HG02678 (cell line): ENCODE data around the gene PRPF6.

ENCODE experiments used
- ATAC-seq: cut with Tn5 transposase; IDR thresholded peaks from one replicate; pipeline ENCODE4 v1.9.1; 2021; ENCODE audit warnings: mild to moderate bottlenecking, moderate library complexity; ENCODE audit not compliant: unreplicated experiment

PRPF6 gene, protein sequence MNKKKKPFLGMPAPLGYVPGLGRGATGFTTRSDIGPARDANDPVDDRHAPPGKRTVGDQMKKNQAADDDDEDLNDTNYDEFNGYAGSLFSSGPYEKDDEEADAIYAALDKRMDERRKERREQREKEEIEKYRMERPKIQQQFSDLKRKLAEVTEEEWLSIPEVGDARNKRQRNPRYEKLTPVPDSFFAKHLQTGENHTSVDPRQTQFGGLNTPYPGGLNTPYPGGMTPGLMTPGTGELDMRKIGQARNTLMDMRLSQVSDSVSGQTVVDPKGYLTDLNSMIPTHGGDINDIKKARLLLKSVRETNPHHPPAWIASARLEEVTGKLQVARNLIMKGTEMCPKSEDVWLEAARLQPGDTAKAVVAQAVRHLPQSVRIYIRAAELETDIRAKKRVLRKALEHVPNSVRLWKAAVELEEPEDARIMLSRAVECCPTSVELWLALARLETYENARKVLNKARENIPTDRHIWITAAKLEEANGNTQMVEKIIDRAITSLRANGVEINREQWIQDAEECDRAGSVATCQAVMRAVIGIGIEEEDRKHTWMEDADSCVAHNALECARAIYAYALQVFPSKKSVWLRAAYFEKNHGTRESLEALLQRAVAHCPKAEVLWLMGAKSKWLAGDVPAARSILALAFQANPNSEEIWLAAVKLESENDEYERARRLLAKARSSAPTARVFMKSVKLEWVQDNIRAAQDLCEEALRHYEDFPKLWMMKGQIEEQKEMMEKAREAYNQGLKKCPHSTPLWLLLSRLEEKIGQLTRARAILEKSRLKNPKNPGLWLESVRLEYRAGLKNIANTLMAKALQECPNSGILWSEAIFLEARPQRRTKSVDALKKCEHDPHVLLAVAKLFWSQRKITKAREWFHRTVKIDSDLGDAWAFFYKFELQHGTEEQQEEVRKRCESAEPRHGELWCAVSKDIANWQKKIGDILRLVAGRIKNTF

DNA sequence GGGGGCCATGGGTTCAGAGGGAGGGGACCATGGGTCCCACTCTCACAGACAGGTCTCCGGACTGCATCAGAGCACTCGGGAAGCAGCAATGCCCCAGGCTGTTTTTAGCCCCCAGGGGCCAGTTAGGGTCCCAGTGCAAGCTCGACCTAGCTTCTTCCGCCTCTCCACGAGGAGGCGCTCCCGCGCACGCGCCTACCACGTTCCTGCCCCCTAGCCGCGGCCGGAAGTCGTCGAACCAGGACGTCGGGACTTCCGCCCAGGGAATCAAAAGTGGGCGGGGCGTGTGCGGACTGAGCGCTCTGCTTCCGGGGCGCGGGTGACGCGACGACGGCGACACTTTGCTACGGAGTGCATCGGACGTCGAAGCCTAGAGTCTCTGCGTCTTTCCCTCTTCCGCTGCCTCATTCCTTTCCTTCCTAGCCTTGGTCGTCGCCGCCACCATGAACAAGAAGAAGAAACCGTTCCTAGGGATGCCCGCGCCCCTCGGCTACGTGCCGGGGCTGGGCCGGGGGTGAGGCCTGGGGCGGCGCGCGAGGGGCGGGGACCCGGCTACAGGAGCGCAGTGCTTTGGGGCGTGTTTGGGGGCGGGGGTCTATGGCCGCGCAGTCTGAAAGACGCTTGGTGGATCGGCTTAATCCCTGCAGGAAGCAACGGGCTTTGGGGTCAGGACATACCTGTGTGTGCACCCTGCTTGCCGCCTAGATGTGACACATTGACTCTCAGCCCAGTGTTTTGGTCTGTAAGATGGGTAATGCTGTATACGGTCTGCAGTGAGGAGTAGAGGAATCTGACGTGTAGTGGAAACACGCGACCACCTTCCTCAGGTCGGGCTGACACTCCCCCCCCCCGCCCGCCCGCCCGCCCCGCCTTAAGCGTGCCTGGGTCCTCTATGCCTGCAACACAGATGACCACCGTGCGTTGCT is at the start of gene PRPF6:
Gene PRPF6, plus strand, starts transcription at position 327 of the 923 bp plus-strand sequence. Its CDS starts 114 bp downstream, at position 441.
- peak; percentile 59 for ATAC-seq

GRCh38 chr20:63931735-63932134 is 49.2 kb upstream of the PRPF6 start:
- ATAC-seq = no peak

DNA sequence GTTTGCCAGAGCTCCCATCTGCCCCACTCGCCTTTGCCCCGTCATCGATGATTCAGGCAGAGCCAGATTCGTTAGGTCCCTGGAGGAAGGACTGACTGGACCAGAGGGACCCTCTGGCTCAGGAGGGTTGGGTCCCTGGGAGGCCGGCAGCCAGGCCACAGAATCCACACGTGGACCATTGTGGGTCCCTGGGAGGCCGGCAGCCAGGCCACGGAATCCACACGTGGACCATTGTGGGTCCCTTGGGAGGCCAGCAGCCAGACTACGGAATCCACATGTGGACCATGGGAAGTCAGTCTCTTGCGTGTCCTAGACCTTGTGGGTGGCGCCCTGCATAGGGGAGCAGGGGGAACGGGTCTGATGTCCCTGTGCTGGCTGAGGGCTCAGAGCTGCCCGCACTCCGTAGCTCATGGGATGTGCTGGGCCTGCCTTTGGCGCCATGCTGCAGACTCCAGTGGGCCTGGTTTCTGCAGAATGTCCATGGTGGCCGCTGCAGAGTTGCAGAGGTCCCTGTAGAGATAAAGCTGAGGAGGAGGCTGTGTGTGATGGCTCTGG is 48.2 kb upstream of the PRPF6 start:
- no peak for ATAC-seq

- no peak for ATAC-seq
These were observed 47.3 kb upstream of the PRPF6 start for GRCh38 chr20:63933646-63934045.

DNA sequence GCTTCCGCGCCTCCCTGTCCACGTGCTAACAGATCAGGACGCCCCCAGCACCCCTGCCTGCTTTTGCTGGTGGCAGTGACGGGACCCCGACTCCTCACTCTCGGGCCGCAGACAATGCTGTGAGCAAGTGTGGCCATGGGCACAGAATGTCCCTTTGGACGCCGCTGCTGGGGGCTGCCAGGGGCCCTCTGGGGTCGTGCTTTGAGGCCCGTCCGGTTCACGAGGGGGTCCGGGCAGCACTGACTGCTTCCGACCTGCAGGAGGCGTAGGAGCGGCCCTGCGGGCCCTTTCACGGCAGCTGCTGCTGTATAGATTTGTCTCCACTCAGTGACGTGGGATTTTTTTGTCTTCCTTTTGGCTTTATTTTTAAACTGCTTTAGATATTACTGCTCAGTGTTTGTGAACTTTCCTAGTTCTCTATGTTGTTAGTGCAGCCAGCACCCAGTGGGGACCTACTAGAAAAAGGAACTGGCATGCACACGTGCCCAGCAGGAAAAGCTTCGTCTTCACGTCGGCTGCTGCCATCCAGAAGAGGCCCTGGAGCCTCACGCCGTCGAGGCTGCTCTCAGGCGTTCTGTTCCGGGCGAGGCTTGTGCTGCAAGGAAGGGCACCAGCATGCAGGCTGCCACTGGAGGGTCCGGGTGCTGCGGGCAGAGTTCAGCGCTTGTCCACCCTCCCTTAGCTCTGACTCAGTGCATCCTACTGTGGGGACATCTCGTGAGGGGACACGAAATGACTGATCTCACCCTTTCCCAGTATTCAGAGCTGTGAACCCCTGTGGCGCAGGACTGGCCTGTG is 46.5 kb upstream of the PRPF6 start:
- no peak for ATAC-seq

DNA sequence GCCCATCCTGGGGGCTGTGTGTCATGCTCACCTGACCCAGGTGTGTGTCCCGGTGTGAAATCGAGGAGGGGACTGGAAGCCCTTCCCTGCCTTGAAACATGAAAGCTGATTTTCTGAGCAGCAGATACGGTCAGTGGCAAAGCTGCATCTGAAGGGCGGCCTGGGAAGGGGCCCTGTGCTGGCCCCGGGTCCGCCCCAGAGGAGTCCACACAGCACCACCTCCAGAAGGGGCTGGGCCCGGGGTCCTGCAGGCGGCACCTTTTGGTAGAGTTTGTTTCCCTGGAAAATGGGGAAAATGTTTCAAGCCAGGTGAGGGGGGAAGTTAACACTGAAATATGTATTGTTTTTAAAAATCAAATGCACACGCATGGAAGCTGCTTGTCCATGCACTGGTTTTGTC is 45.5 kb upstream of the PRPF6 start:
- no peak for ATAC-seq

- ATAC-seq = no peak
These were observed 43.3 kb upstream of the PRPF6 start for GRCh38 chr20:63937596-63937995.

DNA sequence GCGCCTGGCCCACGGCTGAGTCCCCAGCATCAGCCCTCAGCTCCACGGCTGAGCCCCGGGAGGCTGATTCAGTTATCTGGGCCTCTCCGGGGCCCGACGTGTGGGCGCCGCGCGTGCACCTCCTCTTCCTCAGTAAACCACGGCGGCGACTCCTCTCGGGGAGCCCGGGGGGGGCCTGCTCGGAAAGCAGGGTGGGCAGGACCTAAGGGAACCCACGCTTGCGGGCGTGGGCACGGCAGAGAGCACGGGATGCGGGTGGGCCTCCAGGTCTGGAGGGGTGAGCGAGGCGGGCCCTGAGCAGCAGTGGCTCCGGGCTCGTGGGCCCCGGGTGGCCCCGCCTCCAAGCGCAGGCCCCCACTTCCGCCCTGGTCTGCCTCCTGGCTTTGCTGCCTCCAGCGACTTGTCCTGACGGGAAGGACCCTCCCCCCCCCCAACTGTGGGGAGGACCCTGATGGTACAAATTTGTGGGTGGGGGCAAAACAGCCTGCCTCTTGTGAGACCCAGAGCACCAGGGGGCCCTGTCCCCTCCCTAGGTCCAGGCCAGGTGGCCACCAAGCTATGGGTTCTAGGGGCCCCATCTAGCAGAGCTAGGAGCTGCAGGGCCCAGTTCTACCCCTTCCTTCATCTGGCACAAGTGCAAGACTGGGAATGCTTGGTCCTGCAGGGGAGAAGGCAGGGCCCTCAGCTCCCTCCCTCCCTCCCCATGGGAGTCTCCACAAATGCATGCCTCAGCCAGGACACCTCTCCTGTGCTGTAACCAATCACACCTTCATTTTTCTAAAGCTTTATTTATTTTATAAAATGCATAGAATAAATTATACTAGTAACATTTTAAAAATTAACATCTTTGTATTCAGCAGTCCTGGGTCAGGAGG is 41.6 kb upstream of the PRPF6 start:
- ATAC-seq = no peak

DNA sequence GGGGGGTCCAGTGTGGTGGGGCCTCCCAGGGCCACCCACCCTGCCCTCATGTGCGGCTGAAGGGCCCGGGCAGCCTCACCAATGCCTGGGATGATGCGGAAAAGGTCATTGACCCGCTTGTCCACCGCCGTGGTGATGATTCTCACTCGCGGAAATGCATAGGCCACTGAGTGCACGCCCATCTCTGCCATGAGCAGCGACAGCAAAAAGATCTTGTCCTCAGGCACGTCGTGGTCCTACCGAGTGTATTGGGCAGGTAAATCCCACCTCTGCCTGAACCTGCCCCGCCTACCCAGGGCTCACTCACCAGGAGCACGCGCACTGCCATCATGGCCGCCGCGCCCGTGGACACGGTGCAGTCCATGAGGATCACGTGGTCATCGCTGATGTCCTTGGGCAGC is 40.9 kb upstream of the PRPF6 start:
- no peak for ATAC-seq

DNA sequence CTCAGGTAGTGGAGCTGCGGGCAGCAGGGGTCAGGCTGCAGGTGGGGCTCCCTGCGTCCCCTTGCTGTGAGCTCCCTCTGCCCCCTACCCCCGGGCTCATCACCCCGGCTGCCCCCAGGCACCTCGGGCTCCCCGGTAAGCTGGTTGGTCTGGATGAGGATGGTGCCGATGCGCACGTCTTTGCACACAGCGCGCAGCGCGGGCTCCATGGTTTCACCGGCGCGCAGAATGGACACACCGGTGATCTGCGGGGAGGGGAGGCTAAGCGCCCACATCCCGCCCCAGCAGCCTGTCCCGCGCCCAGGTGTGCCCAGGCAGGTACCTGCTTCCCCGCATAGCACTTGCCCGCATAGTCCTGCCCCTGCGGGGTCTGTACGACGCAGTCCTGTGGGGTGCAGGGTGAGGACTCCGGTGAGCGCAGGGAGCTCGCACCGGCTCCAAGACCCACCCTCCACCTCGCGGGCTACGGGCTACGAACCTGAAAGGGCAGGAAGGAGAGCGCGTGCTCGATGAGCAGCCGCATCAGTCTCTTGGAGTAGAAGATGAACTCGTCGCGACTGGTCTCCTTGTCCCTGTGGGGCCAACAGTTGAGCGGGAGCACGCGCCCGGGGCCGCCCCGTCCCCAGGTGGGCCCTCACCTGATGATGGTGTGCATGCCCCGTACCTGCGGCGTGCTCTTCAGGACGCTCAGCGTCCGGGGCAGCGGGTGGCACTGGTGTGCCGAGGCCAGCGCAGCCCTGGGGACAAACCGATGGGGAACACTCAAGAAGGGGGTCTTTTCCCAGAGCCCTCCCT is 40.3 kb upstream of the PRPF6 start:
- no peak for ATAC-seq

DNA sequence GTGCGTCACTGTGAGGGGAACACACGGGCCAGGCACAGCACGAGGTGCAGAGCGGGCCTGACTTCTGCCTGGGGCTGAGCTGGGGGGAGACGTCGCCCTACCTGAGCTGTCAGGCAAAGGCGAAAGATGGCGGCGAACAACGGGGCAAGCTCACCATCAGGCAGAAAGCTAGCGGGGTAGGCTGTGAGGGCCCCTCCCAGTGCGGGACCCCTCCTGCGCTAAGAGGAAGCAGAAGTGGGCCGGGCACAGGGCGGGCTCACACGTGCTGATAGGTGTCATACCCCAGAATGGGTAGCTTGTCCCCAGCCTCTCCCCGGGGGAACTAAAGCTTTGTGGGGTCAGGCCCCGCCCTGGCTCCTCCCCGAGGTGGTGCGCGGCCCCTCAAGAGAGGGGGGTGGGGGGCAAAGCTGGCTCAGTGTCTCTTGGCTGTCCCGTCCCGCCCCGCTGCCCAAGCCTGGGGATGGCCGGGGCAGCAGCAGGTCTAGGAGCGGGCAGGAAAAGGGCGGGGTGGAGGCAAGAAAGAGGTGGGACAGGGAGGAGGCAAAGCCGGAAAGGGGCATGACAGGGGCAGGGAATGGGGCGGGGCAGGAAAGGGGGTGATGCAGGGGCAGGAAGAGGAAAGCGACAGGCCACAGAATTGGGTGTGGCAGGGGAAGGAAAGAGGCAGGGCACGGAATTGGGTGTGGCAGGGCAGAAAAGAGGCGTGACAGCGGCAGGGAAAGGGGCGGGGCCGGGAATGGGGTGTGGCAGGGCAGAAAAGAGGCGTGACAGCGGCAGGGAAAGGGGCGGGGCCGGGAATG is 39.5 kb upstream of the PRPF6 start:
- no peak for ATAC-seq

DNA sequence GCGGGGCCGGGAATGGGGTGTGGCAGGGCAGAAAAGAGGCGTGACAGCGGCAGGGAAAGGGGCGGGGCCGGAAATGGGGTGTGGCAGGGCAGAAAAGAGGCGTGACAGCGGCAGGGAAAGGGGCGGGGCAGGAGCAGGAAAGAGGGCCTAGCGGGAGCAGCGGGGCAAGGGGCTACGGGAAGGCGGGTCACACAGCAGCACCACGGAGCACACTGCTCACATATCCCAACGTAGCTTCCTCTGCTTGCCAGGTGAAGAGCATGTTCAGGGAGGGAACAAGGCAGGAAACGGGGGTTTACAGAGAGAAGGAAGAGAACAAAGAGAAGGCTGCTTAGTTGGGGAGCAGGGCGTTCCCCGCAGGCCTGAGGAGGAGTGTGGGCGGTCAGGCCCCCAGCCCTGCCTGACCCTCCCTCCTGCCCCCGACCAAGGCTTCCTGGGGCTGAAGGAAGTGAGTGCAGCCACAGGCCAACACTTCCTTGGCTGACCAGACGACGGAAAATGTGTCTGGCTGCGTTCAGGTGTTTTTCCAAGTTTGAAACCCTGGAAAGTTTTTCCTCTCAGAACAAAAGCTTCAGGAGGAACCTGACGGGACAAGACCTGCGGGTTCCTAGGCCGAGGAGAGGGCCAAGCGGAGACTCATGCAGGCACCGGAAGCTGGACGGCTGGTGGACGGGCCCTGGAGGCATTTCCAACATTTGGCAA is 38.5 kb upstream of the PRPF6 start:
- no peak for ATAC-seq

GRCh38 chr20:63942969-63943807 is 37.7 kb upstream of the PRPF6 start:
- no peak for ATAC-seq

- no peak for ATAC-seq
These were observed 37.2 kb upstream of the PRPF6 start for GRCh38 chr20:63943808-63944077.

DNA sequence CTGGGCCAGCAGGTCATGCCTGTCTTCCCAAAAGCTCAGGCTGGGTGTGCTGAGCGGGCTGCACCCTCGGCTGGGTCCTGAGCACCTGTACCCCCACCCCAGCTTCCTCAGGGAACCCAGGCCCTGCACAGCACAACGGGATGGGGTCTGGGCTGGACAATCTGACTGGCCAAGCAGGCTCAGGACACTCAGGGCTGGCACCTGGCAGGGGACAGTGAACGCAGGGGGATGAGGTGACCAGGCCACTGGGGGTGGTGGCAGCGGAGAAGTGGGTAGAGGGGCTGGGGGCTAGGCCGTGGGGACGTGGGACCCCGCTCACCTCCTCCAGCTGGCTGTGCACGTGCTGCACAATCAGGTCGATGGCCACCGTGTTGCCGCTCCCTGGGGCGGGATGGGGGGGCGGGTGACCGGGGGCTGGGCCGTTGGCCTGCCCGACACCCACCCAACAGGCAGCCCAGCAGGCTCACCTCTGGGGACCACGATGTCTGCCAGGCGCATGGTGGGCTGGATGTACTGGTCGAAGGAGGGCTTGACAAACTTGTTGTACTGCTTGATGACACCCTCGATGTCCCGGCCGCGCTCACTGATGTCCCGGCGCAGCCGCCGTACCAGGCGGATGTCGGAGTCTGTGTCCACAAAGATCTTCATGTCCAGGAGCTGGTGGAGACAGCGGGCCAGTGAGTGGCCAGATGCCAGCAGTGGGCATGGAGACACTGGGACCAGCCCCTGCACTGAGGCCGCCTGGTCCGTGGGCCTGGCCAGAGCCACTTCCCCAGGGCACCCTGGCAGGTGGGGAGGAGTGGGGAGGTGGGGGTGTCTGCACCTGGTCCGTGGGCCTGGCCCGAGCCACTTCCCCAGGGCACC is 36.6 kb upstream of the PRPF6 start:
- no peak for ATAC-seq
